OCI-LY7 (cell line): Measurements from ENCODE around the gene SIRPB1. TPM values are rescaled to one million over a fixed set of nuclear protein-coding genes. Genes with fewer than 3 reads are reported as not detected.
"Not testable (repeated sequence)": the region's sequence is repeated elsewhere in the genome, so short reads cannot be mapped to it uniquely, and the experiment has no call there.

ENCODE experiments used
- BruUV-seq: library from RNA; stranded (reverse); fragments of 400-500 nt; replicated peaks from 2 replicates; lab custom pipeline; 2021; lab: Mats Ljungman, UMichigan
- CTCF ChIA-PET: fragments of 300-600 bp; sonication (Branson Sonifier 250); formaldehyde crosslinking; loops from one replicate; lab custom pipeline; 2022; ENCODE audit warnings: antibody characterized with exemption; ENCODE audit not compliant: unreplicated experiment; lab: Charles Lee
- POLR2A ChIA-PET: fragments of 300-600 bp; sonication (Branson Sonifier 250); formaldehyde crosslinking; loops from one replicate; lab custom pipeline; 2022; ENCODE audit warnings: antibody characterized with exemption; lab: Charles Lee
- DNase-seq: peaks from one replicate; pipeline ENCODE4 v3.0.0-alpha.2; 2015; ENCODE audit warnings: low spot score
- H2AFZ ChIP-seq: fragments of 200-600 bp; sonication (generic), shearing (Covaris generic); 2 replicates; pipeline ENCODE4 v1.6.1; 2014; ENCODE audit warnings: mild to moderate bottlenecking, antibody characterized with exemption, low read length, moderate library complexity
- H3K27ac ChIP-seq: fragments of 200-600 bp; sonication (generic); 2 replicates; pipeline ENCODE4 v1.5.1; 2014; ENCODE audit warnings: mixed run types, low read depth, mild to moderate bottlenecking, moderate library complexity, low read length, inconsistent platforms; ENCODE audit not compliant: poor library complexity, severe bottlenecking
- H3K36me3 ChIP-seq: fragments of 200-600 bp; sonication (generic); 2 replicates; pipeline ENCODE4 v1.6.1; 2014; ENCODE audit warnings: mild to moderate bottlenecking, antibody characterized with exemption, low read length, moderate library complexity, mixed read lengths; ENCODE audit not compliant: insufficient read depth
- H3K4me1 ChIP-seq: fragments of 200-600 bp; sonication (generic); 2 replicates; pipeline ENCODE4 v1.5.1; 2014; ENCODE audit warnings: mild to moderate bottlenecking, low read length; ENCODE audit not compliant: insufficient read depth, poor library complexity, severe bottlenecking
- H3K4me2 ChIP-seq: fragments of 200-600 bp; sonication (generic); 2 replicates; pipeline ENCODE4 v1.6.1; 2014; ENCODE audit warnings: mild to moderate bottlenecking, low read length
- H3K4me3 ChIP-seq: fragments of 200-600 bp; sonication (generic); 2 replicates; pipeline ENCODE4 v1.5.1; 2014; ENCODE audit warnings: mild to moderate bottlenecking, low read depth, low read length; ENCODE audit not compliant: poor library complexity, severe bottlenecking
- H3K79me2 ChIP-seq: fragments of 200-600 bp; sonication (generic); 2 replicates; pipeline ENCODE4 v1.6.1; 2016; ENCODE audit warnings: low read depth, mild to moderate bottlenecking, low read length, moderate library complexity, mixed read lengths; ENCODE audit not compliant: insufficient read depth
- H3K9me2 ChIP-seq: fragments of 200-600 bp; sonication (generic); 2 replicates; pipeline ENCODE4 v1.6.1; 2016; ENCODE audit warnings: mild to moderate bottlenecking, low read length, mixed read lengths; ENCODE audit not compliant: insufficient read depth
- H3K9me3 ChIP-seq: fragments of 200-600 bp; sonication (generic); 2 replicates; pipeline ENCODE4 v1.6.1; 2014; ENCODE audit warnings: mild to moderate bottlenecking, mixed run types, low read length, mixed read lengths
- H4K20me1 ChIP-seq: fragments of 200-600 bp; sonication (generic); 2 replicates; pipeline ENCODE4 v1.6.1; 2014; ENCODE audit warnings: mild to moderate bottlenecking, antibody characterized with exemption, low read length, moderate library complexity, mixed read lengths; ENCODE audit not compliant: insufficient read depth
- CTCF ChIP-seq: fragments of 200-600 bp; sonication (generic); conservative IDR thresholded peaks from 2 replicates; pipeline ENCODE4 v1.5.1; 2014; ENCODE audit warnings: mild to moderate bottlenecking, antibody characterized with exemption, low read length, moderate library complexity, mixed read lengths
- EZH2phosphoT487 ChIP-seq: fragments of 200-600 bp; sonication (generic); IDR thresholded peaks from 2 replicates; pipeline ENCODE4 v1.6.1; 2018; ENCODE audit warnings: low read depth, borderline replicate concordance, mild to moderate bottlenecking, mixed run types, antibody characterized with exemption, low read length, moderate library complexity, mixed read lengths
- intact Hi-C: fragments of 100-400 bp; cut with micrococcal nuclease; formaldehyde crosslinking; loops from one replicate; pipeline ENCODE4 v1.10.0; 2022; ENCODE audit not compliant: unreplicated experiment
- small RNA-seq: library from RNA; depleted of rRNA; stranded (forward); fragments of <200 nt; gene quantifications from one replicate; pipeline ENCODE3, GENCODE V24; 2014
- total RNA-seq, 2 experiments: library from RNA; depleted of rRNA in 1 of 2; stranded (reverse); fragments of >200 nt in 1 of 2; shearing (Covaris generic) in 1 of 2; gene quantifications; 2 replicates each; pipeline ENCODE4 v1.2.3, GENCODE V29; 2014 to 2022

SIRPB1 gene
- total RNA-seq, 2 experiments from 2014 or later = not detected

DNA sequence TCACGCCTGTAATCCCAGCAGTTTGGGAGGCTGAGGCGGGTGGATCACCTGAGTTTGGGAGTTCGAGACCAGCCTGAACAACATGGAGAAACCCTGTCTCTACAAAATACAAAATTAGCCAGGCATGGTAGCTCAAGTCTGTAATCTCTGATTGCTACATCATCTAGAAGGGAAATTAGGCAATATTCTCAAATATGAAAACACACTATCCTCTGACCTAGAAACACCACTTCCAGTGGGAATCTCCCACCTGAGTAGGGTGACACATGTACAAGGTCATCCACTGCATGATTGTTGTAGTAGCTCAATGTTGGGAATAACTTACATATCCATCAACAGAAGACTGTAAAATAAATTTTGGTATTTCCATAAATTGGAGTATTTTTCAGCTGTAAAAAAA is 43.2 kb downstream of the SIRPB1 start:
- no peaks in the 10 kb centered on the region for H3K36me3 ChIP-seq
- no peaks in the 10 kb centered on the region for H3K79me2 ChIP-seq
- DNase-seq = no peak
- H3K9me3 ChIP-seq = no peaks in the 10 kb centered on the region
- no peaks in the 10 kb centered on the region for H4K20me1 ChIP-seq
- H3K27ac ChIP-seq = no peak overlapping the region
- no peaks in the 10 kb centered on the region for H3K9me2 ChIP-seq
- no peak overlapping the region for H3K4me3 ChIP-seq
- ChIA-PET POLR2A (no interaction called here), CTCF (no interaction called here)
- intact Hi-C loops = no loop called here
- TF ChIP-seq EZH2phosphoT487 (no peak), CTCF (no peak)
- no peaks in the 10 kb centered on the region for H3K4me1 ChIP-seq
- no peak overlapping the region for H2AFZ ChIP-seq
- H3K4me2 ChIP-seq = no peak overlapping the region
- BruUV-seq = no TSS peak

DNA sequence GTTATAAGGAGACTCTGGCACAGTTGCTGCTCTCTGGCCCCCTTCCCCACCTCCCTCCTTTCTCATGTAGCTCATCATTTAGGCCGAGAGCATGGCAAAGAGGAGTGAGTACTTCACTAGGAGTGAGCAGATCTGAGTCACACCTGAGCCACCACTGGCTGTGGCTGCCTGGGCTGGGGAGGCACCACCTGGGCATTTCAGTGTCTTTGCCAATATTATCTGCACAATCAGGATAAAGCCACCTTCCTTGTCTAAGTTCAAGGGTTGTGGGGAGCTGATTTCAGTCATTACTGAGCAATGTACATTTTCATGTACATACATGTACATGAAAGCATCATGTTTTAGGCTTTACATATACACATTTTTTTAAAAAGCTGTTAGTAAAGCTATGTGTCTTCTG is 43.8 kb downstream of the SIRPB1 start:
- POLR2A ChIA-PET, CTCF ChIA-PET, H3K9me3 ChIP-seq, H2AFZ ChIP-seq, H3K4me1 ChIP-seq, H3K79me2 ChIP-seq, H3K27ac ChIP-seq, H3K9me2 ChIP-seq, intact Hi-C loops, BruUV-seq, H4K20me1 ChIP-seq, H3K4me2 ChIP-seq, DNase-seq, H3K36me3 ChIP-seq, H3K4me3 ChIP-seq: not testable (repeated sequence)

DNA sequence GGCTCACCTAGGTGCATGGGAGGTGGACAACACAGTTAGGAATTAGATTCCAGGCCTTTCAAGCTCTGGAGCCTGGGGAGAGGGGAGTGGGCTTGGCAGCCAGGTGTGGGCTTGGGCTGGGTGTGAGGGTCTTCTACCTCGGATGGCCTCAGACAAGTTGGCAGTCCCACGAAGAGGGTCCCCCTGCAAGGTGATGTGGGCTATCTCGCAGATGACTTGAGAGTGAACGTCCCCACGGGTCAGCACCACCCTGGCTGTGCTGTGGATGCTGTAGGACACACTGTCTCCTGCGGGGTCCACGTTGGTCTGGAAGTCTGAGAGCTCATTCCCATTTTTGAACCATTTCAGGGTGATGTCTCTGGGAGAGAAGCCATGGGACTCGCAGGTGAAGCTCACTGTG is 48.2 kb downstream of the SIRPB1 start:
- DNase-seq, intact Hi-C loops, H3K79me2 ChIP-seq, H3K9me3 ChIP-seq, H3K4me2 ChIP-seq, H3K36me3 ChIP-seq, H3K9me2 ChIP-seq, BruUV-seq, H4K20me1 ChIP-seq, H3K4me1 ChIP-seq, H3K4me3 ChIP-seq, POLR2A ChIA-PET, H3K27ac ChIP-seq, H2AFZ ChIP-seq, CTCF ChIA-PET: not testable (repeated sequence)

Small RNA genes lying within 50 kb of the gene (small RNA-seq; reads per million reads assigned to genes)
- not detected for gene RN7SL561P

Other genes starting within 250 kb of the SIRPB1 start
- gene FKBP1A, start 227.0 kb downstream of the SIRPB1 start, total RNA-seq (2014; rRNA removed; shearing (Covaris generic)) = 83.2 and 99.0 TPM in 2 replicates
- 218 and 230 TPM in 2 replicates for gene FKBP1A, start 227.0 kb downstream of the SIRPB1 start, total RNA-seq (2022)
- gene NSFL1C, start 153.2 kb downstream of the SIRPB1 start, total RNA-seq (2014; rRNA removed; shearing (Covaris generic)) = 40.2 and 49.6 TPM in 2 replicates
- 77.1 and 80.0 TPM in 2 replicates for gene NSFL1C, start 153.2 kb downstream of the SIRPB1 start, total RNA-seq (2022)
- gene SIRPB2, start 128.6 kb downstream of the SIRPB1 start, total RNA-seq (2014; rRNA removed; shearing (Covaris generic)) = not detected in 2 replicates
- not detected in 2 replicates for gene SIRPB2, start 128.6 kb downstream of the SIRPB1 start, total RNA-seq (2022)
- not detected in 2 replicates for gene SIRPD, start 62.3 kb downstream of the SIRPB1 start, total RNA-seq (2014; rRNA removed; shearing (Covaris generic))
- not detected in 2 replicates for gene SIRPD, start 62.3 kb downstream of the SIRPB1 start, total RNA-seq (2022)
- not detected in 2 replicates for gene SIRPG, start 37.8 kb upstream of the SIRPB1 start, total RNA-seq (2014; rRNA removed; shearing (Covaris generic))
- not detected in 2 replicates for gene SIRPG, start 37.8 kb upstream of the SIRPB1 start, total RNA-seq (2022)